Retinal pigment epithelial cell (primary cell): Measurements from ENCODE around the gene PIK3C3.
"Not testable (repeated sequence)": the region's sequence is repeated elsewhere in the genome, so short reads cannot be mapped to it uniquely, and the experiment has no call there.

ENCODE experiments used
- DNase-seq: peaks from one replicate; pipeline ENCODE4 v3.0.0-alpha.2; 2010; ENCODE audit warnings: low read depth
- H3K4me3 ChIP-seq: 2 replicates; pipeline ENCODE4 v1.5.1; 2011; ENCODE audit warnings: mild to moderate bottlenecking, low read length, control low read depth, moderate library complexity
- CTCF ChIP-seq: conservative IDR thresholded peaks from 2 replicates; pipeline ENCODE4 v1.5.1; 2011; ENCODE audit warnings: low read depth, low read length, control low read depth, inconsistent platforms

The PIK3C3 gene

GRCh38 chr18:42047721-42048120 is 92.7 kb downstream of the PIK3C3 start:
- DNase-seq: no peak
- H3K4me3 ChIP-seq: no peak overlapping the region
- TF ChIP-seq CTCF: no peak

GRCh38 chr18:42048158-42048557 is 93.1 kb downstream of the PIK3C3 start:
- no peak overlapping the region for H3K4me3 ChIP-seq
- TF ChIP-seq CTCF: no peak
- DNase-seq: peak; percentile 51

GRCh38 chr18:42049536-42049935 is 94.5 kb downstream of the PIK3C3 start:
- H3K4me3 ChIP-seq, DNase-seq: not testable (repeated sequence)

- DNase-seq: no peak
- TF ChIP-seq CTCF: no peak
- H3K4me3 ChIP-seq: no peak overlapping the region
Observed at GRCh38 chr18:42051411-42051810, 96.4 kb downstream of the PIK3C3 start.

- H3K4me3 ChIP-seq: no peak overlapping the region
- TF ChIP-seq CTCF: peak; percentile 65
- DNase-seq: no peak
Observed at GRCh38 chr18:42052122-42052708, 97.2 kb downstream of the PIK3C3 start.

GRCh38 chr18:42053188-42053781 is 98.3 kb downstream of the PIK3C3 start:
- H3K4me3 ChIP-seq: no peak overlapping the region
- TF ChIP-seq CTCF: peak; percentile 87
- DNase-seq: no peak

GRCh38 chr18:42064109-42064508 is 109.1 kb downstream of the PIK3C3 start:
- H3K4me3 ChIP-seq: no peak overlapping the region
- no peak for DNase-seq
- TF ChIP-seq CTCF: no peak
